ENCODE results near the gene FTHL17.

The FTHL17 gene

DNA sequence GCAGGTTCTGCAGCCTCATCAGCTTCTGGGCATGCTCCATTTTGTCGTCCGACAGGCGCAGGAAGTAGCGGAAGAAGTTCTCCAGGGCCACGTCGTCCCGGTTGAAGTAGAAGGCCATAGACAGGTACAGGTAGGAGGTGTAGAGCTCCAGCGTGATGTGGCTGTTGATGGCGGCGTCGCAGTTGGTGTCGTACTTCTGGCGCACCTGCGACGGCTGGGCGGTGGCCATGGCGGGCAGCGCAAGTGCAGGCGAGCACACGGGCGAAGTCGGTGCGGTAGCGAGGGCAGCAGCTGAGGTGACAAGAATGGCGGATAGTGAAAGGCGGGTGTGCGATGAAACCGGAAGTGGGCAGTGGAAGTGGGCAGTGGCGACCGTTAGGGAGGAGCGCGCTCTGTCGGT, at the start of gene FTHL17:
FTHL17 (minus strand) TSS at position 317 of the 400 bp plus-strand sequence; CDS start at position 229, 88 bp downstream.
- no peak for DNase-seq

DNA sequence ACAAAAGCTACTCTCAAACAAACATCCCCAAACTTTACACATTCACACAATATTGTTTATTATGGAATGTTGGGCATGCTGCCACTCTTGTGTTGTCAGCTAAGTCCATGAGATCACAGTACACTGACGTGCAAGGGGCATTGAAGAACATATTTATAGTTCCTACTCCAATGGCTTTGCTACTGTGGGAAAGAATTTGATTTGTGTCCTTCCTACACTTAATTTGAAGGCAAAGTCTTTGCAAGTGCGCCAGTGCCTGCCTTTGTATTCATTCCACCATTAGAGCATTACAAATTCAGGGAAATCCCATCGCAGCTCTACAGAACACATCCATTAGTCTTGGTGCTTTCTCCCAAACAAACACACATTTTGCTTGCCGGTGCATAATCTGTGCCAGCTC, 45.4 kb upstream of the FTHL17 start:
- DNase-seq, result no peak

DNA sequence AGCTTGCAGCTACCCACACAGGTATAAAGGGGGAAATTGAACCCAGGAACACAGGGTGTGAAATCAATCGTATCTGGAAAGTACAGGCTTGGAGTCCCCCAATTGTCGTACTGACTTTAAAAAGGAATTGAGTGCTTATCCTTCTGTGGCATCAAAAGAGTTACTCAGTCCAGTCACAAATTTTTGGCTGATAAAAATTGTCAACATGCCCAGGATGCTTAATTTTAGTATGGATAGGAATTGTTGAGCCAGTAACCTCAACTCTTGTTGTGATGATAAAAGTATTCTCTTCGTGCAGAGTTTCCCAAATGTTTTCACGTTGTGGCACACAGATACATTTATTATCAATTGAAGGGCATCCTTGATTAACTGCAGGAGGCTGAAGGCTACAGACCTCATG, 43.6 kb upstream of the FTHL17 start:
- no peak for DNase-seq

DNA sequence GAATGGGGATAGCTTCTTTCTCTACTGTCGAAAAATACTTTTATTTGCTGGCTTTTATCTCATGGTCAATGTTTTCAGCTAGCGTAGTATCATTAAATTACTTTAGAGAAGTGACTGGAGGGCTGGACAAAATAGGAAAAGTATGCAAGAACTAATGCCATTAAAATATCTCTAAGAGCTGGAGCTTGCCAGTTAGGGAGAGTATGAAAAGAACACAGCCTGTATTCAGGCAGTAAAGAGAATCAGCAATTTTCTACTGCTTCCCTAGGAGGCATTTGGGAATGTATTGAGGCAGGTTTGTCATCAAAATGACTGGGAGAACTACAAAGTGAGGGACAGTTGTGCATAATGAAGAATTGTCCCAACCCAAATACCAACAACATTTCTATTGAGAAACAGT, 43.0 kb upstream of the FTHL17 start:
- no peak for DNase-seq

DNA sequence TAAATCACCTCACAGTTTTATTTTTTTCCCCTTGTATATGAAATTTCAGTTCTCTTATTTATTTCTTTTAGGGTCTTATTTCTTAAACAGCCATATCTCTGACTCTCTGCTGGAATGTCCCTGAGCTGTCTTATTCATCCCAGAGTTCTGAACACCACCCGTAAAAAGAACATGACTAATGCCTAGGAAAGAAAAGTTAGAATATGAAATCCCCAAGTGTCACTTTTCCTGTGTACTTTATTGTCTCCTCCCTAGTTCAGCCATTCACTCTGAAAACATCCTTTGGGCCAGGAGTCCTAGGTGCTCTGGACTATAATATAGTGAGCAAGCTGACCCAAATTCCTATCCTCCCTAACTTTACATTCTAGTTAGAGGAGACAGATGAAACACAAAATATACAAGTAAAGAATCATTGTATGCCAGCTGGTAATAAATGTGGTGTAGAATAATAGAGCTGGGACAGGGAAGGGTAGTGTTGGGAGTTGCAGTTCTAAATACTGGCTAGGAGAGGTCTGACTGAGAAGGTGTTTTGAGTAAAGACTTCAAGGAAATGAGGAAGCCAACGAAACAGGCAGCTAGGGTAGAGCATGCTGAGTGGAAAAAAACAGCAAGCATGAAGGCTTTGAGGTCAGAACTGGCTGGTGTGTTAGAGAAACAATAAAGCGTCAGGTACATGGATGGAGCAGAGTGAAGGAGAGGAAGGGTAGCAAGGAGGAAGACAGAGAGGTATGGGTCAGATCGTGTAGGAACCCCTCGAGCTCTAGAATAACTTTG, 40.6 kb upstream of the FTHL17 start:
- DNase-seq, result no peak

DNA sequence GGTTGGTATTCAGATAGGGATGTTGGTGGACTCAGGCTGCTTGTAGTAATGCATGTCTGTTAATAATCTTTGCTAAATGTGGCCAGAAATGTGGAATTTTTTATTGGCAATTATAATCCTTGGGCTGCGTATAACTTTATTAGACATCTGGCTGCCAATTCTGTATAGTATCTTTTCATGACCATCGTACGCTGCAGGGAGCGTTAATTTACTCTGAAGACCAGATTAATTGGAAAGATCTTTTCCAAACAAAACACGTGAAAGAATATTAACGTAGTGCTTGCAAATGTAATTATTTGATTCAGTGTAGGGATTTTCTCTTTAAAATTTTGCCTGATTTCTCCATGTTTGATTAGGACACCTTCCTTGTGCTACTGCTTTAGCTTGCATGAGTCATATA, 38.8 kb upstream of the FTHL17 start:
- DNase-seq, result no peak

DNA sequence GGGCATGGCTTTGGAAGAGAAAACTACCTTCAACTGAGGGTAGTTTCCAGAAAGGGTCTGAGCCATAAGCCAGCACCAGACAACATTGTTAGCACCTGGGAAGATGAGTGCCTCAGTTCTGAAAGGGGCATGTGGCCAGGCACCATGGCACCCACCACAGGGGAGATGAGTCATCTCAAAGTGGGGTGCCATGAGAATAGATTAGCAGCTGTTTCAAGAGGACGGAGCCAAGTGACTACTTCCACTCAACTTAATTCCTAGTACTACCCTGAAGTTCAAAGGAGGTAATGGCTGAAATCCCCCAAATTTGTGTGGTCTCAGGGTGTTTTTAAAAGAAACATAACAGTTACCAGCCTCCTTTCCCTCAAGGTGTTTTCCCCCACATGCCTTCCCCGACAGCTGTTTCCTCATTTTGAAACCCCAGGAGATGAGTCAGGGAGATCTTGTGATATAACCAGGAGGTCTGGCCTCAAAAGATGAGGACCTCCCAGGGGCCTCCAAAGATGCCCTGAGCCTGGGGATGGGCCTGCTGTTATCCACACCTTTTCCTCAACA, 27.8 kb upstream of the FTHL17 start:
- no peak for DNase-seq

DNA sequence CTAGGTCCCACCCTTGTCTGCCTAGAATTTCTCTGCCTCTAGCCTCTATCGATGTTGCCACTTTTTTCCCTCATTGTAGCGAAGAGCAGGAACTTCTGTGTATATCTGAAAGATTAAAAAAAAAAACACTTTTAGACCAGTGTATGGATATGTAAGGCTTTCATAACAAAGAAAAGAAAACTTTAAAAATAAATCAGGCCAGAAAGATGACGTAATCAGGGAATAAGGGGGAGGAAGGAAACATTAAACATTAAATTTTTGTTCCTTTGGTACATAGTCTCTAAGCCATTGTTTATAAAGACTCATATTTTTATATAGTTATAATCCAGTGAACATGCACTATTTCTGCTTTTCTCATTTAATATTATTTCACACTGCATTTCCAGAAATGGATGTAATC, 26.2 kb upstream of the FTHL17 start:
- DNase-seq, result no peak

DNA sequence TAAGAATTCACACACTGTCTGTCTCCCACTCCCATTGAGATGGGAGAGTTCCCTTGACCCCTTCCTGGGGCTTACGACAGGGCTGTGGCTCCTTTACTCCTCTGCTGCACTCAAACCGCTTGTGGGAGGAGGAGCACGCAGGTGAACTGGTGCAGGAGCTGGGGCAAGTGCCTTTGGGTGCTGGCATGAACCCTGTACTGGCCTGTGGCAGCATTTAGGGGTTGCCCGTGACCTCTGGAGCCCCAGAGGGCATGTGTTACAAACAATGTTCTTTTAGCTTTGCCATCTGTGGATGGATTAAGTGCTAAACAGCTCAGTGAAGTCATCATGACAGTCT, 21.8 kb upstream of the FTHL17 start:
- DNase-seq, result no peak

DNA sequence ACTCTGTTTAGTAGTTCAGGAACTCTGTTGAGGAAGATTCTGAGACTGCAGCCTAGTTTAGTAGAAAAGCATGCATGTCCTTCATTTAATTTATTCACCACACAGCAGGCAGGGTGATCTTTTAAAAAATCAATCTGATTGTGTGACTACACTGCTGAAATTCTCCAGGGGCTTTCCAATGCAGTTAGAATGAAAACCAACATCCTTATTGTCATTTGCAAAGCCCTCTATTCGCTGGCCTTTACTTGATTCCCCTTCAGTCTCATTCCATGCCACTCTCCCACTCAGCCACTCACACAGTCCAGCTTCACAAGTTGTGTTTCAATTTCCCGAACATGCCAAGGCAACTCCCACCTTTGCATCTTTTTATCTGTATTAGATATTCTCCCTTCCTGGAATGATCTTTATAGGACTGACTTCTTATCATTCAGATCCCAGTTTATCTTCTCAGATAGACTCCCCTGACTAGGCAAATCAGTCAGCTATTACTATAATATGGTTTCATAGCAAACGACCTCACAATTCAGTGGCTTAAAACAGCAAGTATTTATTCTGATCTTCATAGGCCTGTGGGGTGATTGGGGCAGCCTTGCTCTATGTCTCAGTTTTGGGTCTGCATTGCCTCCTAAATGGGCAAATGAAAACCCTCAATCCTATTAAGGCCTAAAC, 21.3 kb upstream of the FTHL17 start:
- DNase-seq, result no peak

DNA sequence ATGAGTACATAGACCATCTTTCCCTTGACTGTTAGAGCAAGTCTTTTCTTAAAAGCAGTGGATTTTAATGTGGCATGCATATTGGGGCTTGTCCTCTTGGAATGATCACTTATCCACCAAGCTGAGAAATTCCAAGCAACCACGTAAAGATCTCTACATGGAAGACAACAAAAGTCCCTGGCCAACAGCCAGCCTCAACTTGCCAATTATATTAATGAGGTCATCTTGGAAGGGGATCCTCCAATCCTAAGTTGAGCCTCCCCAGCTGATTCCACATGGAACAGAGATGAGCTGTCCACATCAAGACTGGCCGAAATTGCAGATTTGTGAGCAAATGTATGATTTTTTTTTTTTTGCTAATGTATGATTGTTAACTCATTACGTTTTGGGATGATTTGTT, 20.6 kb upstream of the FTHL17 start:
- DNase-seq, result no peak

DNA sequence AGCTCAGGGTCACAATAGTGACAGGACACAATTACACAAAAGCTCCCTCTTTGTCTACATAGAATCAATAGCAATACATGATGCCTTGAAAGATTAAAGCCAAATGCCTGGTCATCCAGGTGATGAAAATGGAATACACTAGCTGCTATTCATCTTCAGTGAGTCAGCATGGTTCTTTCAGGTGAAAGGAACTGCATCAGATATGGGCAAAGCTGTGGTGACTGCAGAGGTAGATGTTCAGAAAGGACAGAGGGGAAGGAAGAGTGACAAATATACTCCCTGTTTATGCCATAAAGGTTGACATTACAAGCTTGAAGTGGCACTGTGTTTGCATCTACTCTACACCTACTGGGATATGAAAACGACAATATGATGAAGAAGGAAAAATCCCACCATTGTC, 20.0 kb upstream of the FTHL17 start:
- DNase-seq, result no peak

DNA sequence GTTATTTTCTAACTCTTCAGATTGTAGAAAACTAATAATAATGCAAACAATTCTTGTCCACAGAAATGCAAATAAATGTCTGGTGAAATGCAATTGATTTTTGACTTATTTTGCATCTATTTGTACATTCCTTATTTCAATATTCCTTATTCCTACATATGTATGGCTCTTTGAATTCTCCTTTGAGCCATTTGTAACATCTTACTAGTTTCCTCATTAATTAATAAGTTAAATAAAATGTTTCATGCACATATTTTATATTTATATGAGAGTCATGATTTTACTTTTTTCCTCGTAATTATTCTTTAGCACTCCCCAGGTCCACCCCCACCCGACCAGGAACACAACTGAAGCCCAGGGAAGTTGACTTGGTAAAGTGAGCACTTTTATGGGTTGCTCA, 2.7 kb upstream of the FTHL17 start:
- DNase-seq, result no peak

DNA sequence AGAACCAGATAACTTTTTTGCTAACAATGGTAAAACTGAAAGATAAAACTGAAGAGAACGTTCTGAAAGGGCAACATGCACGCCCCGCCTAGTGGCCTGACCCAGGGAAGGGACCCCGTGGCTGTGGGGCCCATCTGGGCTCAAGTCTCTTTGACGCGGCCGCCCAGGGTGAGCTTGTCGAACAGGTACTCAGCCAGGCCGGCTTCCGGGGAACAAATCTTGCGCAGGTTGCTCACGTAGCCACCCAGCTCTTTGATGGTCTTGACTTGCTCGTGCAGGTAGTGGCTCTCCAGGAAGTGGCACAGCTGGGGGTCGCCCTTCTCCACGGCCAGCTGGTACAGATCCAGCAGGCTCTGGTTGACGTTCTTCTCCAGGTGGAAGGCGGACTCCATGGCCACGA, 579 bp downstream of the FTHL17 start:
- no peak for DNase-seq

DNA sequence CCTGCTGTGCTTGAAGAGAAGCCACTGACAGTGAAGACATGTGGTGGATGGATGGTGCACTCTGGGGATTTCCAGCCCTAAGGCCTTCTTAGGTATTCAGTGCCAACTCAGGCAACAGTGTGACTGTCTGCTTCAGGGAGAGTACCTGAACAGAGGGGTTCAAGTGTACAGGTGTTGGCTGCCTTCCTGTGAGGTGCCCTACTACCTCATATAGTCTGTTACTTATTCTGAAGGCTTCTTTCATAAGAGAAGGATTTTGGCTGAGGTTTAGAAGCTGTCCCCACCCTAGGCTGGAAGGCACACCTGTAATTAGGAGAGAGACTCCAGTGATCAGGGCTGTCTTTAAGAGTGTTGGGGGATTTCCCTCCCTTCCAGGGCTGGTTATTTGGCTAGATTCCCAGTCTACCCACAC, 1.8 kb downstream of the FTHL17 start:
- peak; percentile 63 for DNase-seq

DNA sequence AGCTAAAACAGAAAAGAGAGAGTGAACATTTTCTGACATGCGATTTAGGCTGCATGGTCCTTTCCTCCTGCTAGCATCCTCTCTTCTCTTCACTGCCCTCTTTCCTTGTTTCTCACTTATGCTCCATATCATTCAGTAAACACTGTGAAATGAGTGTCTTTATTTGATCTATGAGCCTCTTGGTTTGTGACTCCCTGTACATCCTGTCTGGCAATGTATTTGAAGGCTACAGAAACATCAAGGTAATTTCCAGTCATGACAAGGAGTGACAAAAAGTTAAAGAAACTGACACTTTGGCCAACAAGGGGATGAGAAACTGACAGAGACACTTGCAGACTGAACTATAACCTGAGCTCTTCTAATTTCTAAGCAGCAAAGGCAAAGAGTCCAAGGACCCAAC, 8.7 kb downstream of the FTHL17 start:
- DNase-seq, result no peak

DNA sequence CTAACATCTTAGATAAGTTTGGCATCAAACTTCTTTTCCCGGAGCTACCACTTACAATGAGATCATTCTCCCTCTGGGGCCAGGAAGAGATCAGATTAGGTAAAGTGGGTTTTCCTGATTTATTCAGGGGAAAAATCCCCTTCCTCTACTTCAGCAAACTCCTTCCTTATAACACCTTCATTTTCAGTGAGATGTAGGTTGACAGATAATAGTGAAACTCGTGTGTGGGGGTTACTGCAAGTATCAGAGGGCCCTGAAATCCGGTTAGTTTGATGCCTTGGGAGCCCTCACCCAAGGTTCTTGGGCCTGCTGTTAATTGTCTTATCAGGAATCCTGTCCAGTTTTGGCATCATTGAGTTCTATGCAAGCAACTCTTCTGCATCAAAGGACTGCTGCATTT, 10.8 kb downstream of the FTHL17 start:
- DNase-seq, result no peak

DNA sequence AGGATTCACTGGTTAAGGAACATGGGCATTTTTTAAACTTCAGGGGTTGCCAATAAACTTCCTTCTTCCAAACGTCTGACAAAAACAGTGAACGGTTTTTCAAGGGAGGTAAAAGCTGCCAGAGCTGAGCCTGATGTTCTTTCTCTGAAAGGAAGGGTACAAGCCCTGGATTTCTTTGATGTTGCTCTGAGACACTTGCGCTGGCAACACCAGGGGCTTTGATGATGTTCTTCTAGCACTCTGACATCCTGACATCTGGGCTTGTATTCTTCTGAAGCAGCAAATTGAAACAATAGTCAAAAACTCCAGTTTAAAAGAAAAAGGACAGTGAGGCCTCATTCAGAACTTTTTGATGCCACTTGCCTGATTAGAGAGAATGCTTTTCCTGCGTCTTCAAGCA, 11.8 kb downstream of the FTHL17 start:
- no peak for DNase-seq

DNA sequence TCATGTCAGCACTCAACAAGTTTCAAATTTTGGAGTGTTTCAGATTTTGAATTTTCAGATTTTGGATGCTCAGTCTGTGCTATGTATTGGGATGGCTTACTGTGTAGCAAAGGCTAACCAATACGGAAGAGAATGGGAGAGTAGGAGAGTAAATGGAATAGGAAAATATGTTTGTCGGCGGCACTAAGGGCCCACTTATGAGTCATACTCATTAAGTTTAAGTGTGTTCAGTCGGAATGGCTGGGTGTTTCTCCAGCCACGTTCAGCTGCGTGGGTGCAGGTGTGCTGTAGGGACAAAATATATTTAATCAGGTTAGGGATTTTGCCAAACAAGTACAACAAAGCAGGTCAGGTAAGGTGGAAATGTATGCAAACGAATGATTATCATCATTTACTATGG, 13.6 kb downstream of the FTHL17 start:
- DNase-seq, result peak; percentile 15

DNA sequence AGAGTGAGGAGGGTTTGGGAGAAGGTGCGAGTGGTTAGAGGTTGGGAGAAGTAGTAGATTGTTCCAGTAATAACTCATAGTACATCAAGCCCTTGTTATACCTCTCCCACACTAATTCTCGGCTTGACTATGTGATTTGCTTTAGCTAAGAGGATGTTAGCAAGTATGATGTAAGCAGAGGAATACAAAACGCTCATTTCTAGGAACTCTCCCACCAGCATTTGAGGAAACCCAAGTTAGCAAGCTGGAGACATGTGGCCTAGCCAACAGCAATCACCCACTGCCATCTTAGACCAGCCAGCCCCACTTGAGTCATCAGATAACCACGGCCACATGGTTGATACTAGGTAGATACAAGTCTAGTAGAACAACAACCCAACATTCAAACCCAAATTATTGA, 14.2 kb downstream of the FTHL17 start:
- no peak for DNase-seq

DNA sequence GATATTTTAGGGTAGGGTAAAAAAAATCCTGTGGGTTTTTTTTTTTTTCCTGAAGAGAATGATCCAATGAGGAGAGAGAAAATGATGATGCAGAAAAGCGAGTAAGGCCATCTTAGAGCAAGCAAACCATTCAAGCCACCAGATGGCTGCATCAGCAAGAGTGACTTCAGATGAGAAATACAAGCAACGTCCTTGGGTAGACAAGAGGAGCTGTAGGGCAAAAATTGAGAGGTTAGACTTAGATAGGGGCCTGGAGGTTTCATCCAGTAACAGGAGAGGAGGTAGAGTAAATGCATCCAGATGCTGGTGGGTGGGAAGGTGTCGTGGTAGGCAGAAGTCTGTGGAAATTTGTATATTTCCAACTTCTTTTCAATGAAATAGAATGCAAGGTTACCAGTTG, 14.6 kb downstream of the FTHL17 start:
- no peak for DNase-seq

DNA sequence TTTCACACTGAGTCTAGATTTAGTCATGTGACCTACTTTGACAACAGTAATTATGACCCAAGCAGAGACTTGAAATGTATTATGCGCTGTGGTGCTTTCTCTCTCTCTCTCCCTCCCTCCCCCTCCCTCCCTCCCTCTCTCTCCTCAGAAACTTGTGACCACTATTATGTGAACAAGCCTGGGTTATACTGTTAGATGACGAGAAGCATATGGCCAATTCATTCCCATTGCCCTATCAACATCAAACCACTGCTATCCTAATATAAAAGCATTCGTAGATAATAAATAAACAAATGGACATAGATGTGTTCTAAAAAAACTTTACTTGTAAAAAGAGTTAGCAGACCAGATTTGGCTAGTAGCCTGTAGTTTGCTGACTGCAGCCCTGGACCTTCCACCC, 18.2 kb downstream of the FTHL17 start:
- no peak for DNase-seq

DNA sequence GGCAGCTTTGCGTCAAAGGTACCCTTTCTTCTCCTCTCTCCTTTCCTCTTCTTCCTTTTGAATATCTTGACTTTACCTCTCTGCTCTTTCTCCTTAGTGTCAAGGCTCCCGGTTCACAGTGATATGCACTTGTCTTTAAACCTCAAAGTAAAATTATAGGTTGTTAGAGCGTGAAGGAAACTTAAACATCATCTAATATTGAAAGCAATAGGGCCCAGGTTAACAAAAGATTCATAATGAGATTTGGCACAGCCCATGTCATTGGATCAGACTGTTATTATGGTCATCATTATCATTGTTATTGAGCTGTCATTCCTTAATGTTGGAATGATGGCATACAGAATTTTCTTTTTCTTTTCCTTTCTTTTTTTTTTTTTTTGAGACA, 32.5 kb downstream of the FTHL17 start:
- DNase-seq, result peak; percentile 1

DNA sequence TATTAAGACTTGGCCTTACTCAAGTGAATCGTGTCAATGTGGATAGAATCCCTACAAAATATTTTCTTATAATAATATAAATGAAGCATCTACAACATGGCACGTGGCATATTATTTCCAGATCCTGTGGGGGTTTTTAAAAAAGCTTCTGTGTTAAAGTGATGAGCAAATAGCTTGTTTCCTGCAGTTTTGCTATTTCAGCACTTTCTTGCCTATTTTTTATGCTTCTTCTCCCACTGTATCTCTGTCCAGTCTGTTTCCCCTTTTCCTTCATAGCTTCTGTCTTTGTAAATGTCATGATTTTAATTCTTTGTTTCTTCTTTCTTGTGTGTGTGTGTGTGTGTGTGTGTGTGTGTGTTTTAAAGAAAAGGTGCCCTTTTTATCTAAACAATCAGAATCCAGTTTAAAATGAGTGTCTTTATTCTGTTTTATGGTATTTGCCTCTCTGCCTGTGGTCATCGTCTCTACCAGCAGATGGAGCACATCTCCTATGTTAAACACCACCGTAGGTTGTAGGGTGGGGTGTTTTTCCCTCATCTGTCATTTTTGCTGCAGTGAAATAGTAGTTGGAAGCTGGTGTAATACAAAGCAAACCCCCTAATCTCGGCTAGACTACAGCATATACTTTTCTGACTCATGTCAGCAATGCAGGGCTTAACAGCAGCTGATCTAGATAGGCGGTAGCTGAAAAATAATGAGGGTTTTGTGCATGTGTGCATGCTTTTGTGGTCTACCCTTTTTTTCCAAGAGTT, 33.1 kb downstream of the FTHL17 start:
- peak; percentile 50 for DNase-seq
